ENCODE measurements around the gene MYO1B.

GRCh38 chr2:191376981-191377629, 131.9 kb downstream of the MYO1B start:
- no peak for TF ChIP-seq CTCF (IDR thresholded peaks at IDR 0.05)
- TF ChIP-seq POLR2A (IDR thresholded peaks at IDR 0.05), result no peak

Data from upper lobe of left lung (tissue), 4 donors.